Measurements from ENCODE around the gene CLTCL1. TPM values are rescaled to one million over a fixed set of nuclear protein-coding genes. Genes with fewer than 3 reads are reported as not detected.
A peak's percentile ranks its signal among the peaks of the same experiment; 100 is the strongest.

Gene CLTCL1
- total RNA-seq, 1 donor from 2014 or later = 60.1 TPM

DNA sequence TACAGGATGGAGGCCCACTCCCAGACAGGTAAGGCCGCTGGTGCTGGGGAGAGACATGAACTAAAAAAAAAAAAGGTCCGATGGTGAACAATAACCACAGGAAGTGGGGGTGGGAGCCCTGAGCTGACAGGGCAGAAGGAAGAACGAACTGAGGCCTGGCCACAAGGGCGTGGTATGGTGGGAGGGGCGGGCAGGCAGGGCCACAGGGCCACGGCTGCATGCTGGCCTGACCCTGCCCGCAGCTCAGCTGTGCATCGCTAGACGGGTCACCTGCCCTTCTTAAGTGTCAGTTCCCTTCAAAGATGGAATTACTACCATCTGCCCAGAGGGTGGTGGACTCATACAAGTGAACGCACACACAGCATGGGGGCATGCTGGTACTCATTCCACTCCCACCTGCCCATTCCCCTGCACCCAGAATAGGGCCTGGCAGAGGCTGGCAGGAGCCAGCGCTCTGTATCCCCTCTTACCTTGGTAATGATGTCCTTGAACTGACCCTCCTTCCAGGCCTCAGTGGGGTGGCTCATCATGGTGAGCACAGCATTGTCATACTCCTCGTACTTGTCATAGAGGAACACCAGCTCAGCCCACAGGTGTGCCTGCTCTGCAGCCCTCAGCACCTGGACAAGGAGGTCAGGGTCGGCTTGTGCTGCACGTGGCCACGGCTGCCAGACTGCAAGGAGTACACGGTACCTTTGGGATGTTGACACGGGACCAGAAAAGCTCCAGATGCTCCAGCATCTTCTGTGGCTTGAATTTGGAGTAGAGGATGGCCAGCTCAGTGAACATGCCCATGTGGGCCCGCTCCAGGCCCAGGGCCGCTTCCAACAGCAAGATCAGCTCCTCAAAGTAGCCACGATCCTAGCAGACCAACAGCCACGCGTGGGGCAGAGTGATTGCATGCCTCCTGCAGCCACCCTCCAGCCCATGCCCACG lies 95.5 kb downstream of the CLTCL1 start:
- DNase-seq = no peak

GRCh38 chr22:19194766-19195536 lies 96.6 kb downstream of the CLTCL1 start:
- DNase-seq = no peak

DNA sequence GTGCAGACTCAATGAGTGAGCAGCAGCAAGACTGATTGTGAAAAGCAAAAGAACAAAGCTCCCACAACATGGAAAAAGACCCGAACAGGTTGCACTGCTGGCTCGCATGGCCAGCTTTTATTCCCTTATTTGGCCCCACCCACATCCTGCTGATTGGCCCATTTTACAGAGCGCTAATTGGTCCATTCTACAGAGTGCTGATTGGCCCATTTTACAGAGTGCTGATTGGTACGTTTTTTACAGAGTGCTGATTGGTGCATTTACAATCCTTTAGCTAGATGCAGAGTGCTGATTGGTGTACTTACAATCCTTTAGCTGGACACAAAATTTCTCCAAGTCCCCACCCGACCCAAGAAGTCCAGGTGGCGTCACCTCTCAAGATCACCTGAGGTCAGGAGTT lies 97.6 kb downstream of the CLTCL1 start:
- DNase-seq = no peak

DNA sequence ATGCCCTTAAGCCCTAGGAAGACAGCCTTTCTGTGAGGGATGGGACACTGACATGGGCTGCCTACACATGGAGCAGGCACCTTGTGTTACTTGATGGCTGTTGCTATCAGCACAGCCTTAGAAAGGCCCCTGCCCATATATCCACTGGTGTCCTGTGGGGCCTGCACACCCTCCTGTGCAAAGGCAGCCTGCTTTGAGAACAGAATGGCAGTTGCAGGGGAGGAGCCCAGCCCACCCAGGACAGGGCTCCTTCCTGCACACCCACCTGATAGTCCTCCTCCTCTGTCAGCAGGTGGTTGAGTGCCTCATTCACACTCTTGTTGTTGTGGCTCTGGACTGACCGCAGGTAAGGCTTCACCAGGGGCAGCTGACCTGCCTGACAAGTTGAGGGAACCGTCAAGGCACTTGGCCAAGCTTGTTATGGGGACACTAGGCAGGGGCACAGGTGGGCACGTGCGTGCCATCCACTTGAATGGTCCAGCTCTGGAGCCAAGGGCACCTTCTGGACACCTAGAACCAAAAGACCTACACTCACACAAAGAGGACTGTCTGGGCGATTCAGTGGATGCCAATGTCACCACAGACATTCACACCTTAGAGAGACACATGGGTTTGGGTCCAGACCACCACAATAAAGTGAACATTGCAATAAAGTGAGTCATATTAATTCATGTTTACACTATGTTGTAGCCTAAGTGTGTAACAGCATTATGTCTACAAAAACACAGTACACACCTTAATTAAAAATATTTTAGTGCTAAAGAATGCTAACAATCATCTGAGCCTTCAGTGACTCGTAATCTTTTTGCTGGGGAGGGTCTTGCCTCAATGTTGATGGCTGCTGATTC lies 103.6 kb downstream of the CLTCL1 start:
- DNase-seq = no peak

- DNase-seq = no peak
These were observed 107.1 kb downstream of the CLTCL1 start for GRCh38 chr22:19184276-19184997.

GRCh38 chr22:19183216-19183615 lies 108.3 kb downstream of the CLTCL1 start:
- no peak for DNase-seq

- no peak for DNase-seq
These were observed 108.9 kb downstream of the CLTCL1 start for GRCh38 chr22:19182472-19183157.

DNA sequence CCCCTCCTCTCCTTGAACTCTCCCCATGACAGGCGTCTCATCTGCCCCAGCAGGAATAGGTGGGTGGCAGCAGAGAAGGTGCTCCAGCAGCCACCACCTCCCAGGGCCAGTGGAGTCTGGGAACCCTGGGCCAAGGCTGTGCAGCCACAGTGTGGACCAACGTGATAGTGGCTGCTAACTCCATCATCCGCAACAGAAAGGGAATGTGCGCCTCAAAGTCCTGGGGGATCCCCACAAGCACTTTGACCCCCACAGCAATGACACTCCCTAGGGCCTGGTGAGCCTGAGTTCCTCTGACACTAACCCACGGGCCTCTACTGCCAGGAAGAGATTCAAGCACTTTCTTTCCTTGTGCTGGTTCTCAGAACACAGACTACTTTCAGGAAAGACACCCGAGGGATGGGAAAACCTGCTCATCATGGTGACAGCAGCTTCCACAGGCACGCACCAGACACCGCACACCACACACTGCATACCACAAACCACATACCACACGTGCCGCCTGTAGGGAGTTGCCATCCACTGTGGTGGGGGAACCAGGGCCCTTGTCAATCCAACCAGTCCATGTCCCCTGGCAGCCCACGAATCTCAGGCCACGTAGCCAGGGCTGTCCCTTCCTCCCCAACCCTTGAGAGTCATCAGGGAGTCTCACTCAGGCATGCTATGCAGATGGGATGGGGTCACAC lies 109.6 kb downstream of the CLTCL1 start:
- no peak for DNase-seq

GRCh38 chr22:19180740-19181410 lies 110.6 kb downstream of the CLTCL1 start:
- no peak for DNase-seq

GRCh38 chr22:19180234-19180633 lies 111.3 kb downstream of the CLTCL1 start:
- DNase-seq = no peak

DNA sequence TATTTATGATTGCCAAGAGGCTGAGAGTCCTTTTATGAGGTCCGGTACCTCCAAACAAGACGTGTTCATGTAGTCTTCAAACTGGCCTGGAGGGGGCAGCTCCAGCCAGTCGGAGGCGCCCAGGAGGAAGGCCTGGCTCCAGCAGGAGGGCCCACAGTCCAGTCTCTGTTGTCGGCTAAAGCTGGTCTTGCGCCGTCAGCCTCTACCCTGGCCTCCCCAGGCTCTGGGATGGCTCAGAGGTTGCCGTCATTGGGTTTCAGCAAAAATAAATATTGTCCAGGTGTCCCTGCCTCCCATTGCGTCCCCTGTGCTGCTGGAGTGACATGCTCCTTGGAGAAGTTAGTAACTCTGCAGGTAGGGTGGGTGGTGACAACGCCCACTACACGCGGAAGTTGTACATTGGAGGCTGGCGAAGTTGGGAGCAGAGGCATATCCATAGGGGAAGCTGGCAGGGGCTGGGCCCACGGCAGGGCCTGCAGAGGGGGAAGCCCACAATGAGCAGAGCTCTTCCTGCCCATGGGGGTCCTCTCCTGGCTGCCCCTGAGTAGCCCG lies 111.9 kb downstream of the CLTCL1 start:
- DNase-seq = peak; percentile 85

DNA sequence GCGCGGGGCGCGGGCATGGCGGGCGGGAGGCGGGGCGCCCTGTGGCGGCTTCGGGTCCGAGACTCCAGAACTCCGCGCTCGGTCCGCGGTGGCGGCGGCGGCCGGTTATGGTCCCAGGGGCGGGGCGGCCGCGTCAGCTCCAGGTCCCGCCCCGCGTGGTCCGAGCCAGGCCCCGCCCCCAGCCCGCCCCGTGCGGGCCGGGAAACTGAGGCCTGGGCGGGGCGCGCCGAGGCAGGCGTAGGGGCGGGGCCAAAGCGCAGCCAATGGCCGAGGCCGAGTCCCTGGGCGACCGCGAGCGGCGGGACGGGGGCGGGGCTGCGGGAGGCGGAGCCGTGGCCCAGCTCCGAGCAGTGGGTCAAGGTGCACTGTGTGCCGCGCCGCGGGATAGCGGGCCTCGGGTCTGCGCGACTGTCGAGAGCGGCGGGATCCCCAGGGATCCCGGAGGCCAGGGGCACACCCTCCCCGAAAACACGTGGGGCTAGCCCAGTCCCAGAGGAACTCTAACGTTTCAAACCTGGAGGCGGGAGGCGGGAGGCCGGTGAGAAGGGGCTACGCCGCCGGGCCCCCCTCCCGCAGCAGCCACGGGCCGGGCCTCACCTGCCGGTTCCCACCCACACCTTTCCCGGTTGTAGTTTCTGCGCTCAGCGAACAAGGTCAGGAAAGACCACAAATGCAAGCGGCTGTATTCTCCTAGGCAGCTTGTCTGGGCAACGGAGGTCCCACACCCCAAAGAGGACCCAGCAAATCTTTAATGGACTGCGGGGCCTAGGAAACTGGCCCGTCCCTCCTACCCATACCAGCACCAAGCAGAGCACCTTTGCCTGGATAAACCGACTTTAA lies 112.6 kb downstream of the CLTCL1 start, which contains the start of gene SLC25A1:
TSS of gene SLC25A1 (minus strand) at position 80 of the 840 bp plus-strand sequence. CDS start at position 17, 63 bp downstream.
- DNase-seq = peak; percentile 91

GRCh38 chr22:19178065-19178656 lies 113.4 kb downstream of the CLTCL1 start:
- DNase-seq = peak; percentile 64

DNA sequence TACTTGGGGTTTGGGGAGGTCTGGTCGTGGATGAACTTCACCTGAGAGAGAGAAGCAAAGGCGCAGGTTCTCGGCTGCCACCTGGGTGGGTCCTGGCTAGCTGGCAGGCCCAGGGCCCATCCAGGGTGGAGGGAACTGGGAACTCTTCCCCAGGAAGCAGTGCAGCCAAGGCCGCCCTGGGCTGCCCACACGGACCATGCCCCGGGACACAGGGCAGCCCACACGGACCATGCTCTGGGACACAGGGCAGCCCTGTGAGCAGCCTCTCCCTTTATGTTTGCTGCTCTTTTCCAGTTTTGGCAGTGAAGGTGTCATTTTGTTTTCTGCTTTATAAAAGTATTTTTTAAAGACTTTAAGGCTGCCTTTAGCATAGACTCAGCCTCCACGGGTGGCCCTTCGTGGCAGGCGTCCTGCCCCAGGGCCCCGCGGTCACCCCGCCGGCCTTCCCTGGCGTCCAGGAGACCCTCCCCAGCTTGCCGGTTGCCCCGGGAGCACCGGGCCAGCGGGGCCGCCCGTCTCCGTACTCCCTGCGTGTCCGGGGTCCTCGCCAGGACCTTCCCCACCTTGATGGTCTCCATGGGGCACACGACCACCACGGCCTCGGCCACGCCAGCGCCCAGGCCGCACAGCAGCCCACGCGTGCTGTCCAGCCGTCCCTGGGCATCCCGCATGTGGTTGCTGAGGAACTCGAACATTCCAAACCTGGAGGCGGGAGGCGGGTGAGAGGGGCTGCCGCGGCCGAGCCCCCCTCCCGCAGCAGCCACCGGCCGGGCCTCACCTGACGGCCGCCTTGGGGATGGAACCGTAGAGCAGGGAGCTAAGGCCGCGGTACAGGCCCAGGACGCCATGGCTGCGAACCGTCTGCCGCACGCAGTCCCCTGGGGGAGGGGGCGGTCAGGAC lies 114.1 kb downstream of the CLTCL1 start:
- DNase-seq = no peak

DNA sequence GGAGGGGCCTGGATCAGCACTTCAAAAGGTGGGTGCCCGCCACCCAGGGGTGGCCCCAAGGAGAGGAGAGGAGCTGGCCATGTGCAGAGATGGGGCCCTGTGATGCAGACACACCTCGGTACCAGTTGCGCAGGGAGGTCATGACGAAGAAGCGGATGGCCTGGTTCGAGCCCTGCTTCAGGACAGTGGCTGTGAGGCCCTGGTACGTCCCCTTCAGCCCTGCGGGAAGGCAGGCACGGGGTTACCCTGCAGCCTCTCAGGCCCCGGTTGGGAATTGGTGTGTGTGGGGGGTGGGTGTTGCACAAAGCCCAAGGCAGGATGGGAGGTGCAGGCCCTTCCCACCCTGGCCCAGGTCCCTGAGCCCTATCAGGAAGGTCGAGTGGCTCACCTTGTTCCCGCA lies 114.8 kb downstream of the CLTCL1 start:
- no peak for DNase-seq

GRCh38 chr22:19176175-19176643 lies 115.3 kb downstream of the CLTCL1 start:
- DNase-seq = no peak

Measured in tongue (tissue), 2 donors.